Measurements from ENCODE around the gene RRP12. TPM values are rescaled to one million over a fixed set of nuclear protein-coding genes. Genes with fewer than 3 reads are reported as not detected.
A peak's percentile ranks its signal among the peaks of the same experiment; 100 is the strongest.

The RRP12 gene
- total and polyA plus RNA-seq, 2 donors (not counting 3 experiments of a cell fraction or from before 2014, with no cell fraction given) = 13.6 to 35.8 TPM

- POLR2A ChIA-PET = interaction anchor here (3.4 kb wide), 1 partner anchor 15 kb away, joined by 10 read pairs; the partner anchor contains the start of gene FRAT1
- peak within 1 kb of the TSS; percentile 91 for H2AFZ ChIP-seq (ENCODE audit: low read depth, low read length)
- peak; percentile 77 for FAIRE-seq
- no peaks in the 10 kb centered on the region for H3K36me3 ChIP-seq (ENCODE audit: control insufficient read depth in 2 of 2, extremely low read depth in 1 of 2, insufficient read depth in 2 of 2, low read length in 2 of 2)
- H3K4me3 ChIP-seq (replicated peaks in 1 of 3; ENCODE audit: insufficient read depth in 1 of 3, low read depth in 1 of 3, low read length in 3 of 3) = peak within 1 kb of the TSS; percentile 39 to 84 (median 80)
- TF ChIP-seq FOS (IDR thresholded peaks at IDR 0.05; ENCODE audit: borderline replicate concordance, insufficient read depth, low read length) (no peak), MYC (IDR thresholded peaks at IDR 0.05; ENCODE audit: low read depth, low read length) (peak; percentile 32), GATA2 (IDR thresholded peaks at IDR 0.05; ENCODE audit: insufficient read depth, insufficient read length, low read depth, low read length) (no peak), POLR2A (IDR thresholded peaks at IDR 0.05; ENCODE audit: low read depth, low read length) (peak; percentile 56), POLR2AphosphoS5 (IDR thresholded peaks at IDR 0.05; ENCODE audit: insufficient read depth, low read depth, low read length) (peak; percentile 69), EZH2 (IDR thresholded peaks at IDR 0.05; ENCODE audit: borderline replicate concordance, low read depth, low read length, severe bottlenecking) (no peak)
- TF ChIP-seq, protein P1, sequence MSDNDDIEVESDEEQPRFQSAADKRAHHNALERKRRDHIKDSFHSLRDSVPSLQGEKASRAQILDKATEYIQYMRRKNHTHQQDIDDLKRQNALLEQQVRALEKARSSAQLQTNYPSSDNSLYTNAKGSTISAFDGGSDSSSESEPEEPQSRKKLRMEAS (IDR thresholded peaks at IDR 0.05; ENCODE audit: insufficient read depth, insufficient read length) = peak; percentile 87
- H3K4me2 ChIP-seq (ENCODE audit: insufficient read depth, low read length) = peak within 1 kb of the TSS; percentile 88
- peak within 1 kb of the TSS; percentile 100 for H3K27ac ChIP-seq (ENCODE audit: insufficient read depth, low read depth, low read length)
- no TSS peak for BruUV-seq (replicated peaks)
- intact Hi-C loops (cut with micrococcal nuclease) = loop anchor here (1.0 to 10.0 kb wide), 2 partner anchors 67 to 260 kb away; partner anchors contain the start of gene RRP12
- H3K9me1 ChIP-seq (replicated peaks; ENCODE audit: control insufficient read depth, extremely low read depth, insufficient read depth, low read length) = no peaks in the 10 kb centered on the region
- peaks cover 11% of the 10 kb centered on the region for H3K4me1 ChIP-seq (ENCODE audit: control insufficient read depth, extremely low read depth, insufficient read depth, low read length)
- dilution Hi-C loops (cut with MboI; ENCODE audit: extremely low pct_ligation_motif_present, low sequenced_read_pairs) = no loop called here
- no peaks in the 10 kb centered on the region for H4K20me1 ChIP-seq (replicated peaks; ENCODE audit: control insufficient read depth, extremely low read depth, insufficient read depth, low read length)
- peaks cover 20 to 29% of the 10 kb centered on the region in 2 experiments for H3K27me3 ChIP-seq (ENCODE audit: control insufficient read depth in 2 of 2, insufficient read depth in 2 of 2, low read length in 2 of 2)
- peaks cover 24% of the 10 kb centered on the region for H3K79me2 ChIP-seq (ENCODE audit: control insufficient read depth, insufficient read depth, low read length)
- DNase-seq (ENCODE audit: low read depth, low spot score) = peak; percentile 91
- H3K9me3 ChIP-seq (replicated peaks; ENCODE audit: control insufficient read depth, insufficient read depth, low read length) = no peaks in the 10 kb centered on the region
- CTCF ChIA-PET = interaction anchor here (0.8 to 4.4 kb wide), 11 partner anchors 10 to 262 kb away, joined by 4 to 73 read pairs (median 14); partner anchors contain the start of genes ARHGAP19 and FRAT1
- peak within 1 kb of the TSS; percentile 97 for H3K9ac ChIP-seq (replicated peaks; ENCODE audit: extremely low read depth, insufficient read depth, low read length)
Observed at GRCh38 chr10:97334370-97335175, 66.6 kb downstream of the RRP12 start, which contains the start of gene FRAT2. FRAT2 (minus strand) TSS chr10:97334729; CDS start chr10:97334572, 157 bp downstream.

Data from endothelial cell of umbilical vein (primary cell).